K562 (cell line): Measurements from ENCODE around the gene TCF25. TPM values are rescaled to one million over a fixed set of nuclear protein-coding genes. Genes with fewer than 3 reads are reported as not detected.
A peak's percentile ranks its signal among the peaks of the same experiment; 100 is the strongest.

Experiments
- CCNT2 ChIP-seq: IDR thresholded peaks from 2 replicates; pipeline ENCODE4 v1.6.1; 2011; ENCODE audit warnings: borderline replicate concordance, low read depth, mild to moderate bottlenecking, moderate library complexity, mixed read lengths, low read length; ENCODE audit not compliant: insufficient read length; ENCODE audit errors: extremely low read depth
- CHD4 ChIP-seq: fragments of 200-600 bp; sonication (generic); IDR thresholded peaks from 3 replicates; pipeline ENCODE4 v1.6.1; 2012; ENCODE audit warnings: low read depth, mild to moderate bottlenecking, mixed read lengths, low read length, inconsistent platforms; ENCODE audit not compliant: insufficient read depth, insufficient replicate concordance, poor library complexity, severe bottlenecking
- FOXA1 ChIP-seq: fragments of 450-650 bp; IDR thresholded peaks from 2 replicates; pipeline ENCODE4 v1.6.1; 2016; ENCODE audit warnings: mild to moderate bottlenecking, borderline replicate concordance
- FOXJ2 ChIP-seq: fragments of 200-800 bp; sonication (Bioruptor generic); IDR thresholded peaks from 2 replicates; pipeline ENCODE4 v1.6.1; 2016; ENCODE audit warnings: missing genetic modification characterization, missing compliant biosample characterization
- IRF2 ChIP-seq: sonication (generic); formaldehyde crosslinking; IDR thresholded peaks from 2 replicates; pipeline ENCODE4 v1.8.1; 2022; ENCODE audit warnings: mild to moderate bottlenecking, missing genetic modification reagents
- NCOA6 ChIP-seq: fragments of 450-650 bp; IDR thresholded peaks from 2 replicates; pipeline ENCODE4 v1.6.1; 2017; ENCODE audit warnings: mild to moderate bottlenecking
- NRF1 ChIP-seq, 2 experiments: fragments of 450-650 bp; IDR thresholded peaks in 1 of 2; conservative IDR thresholded peaks in 1 of 2; 2 replicates each; pipeline ENCODE4 v1.6.1; 2014; ENCODE audit warnings: mild to moderate bottlenecking in 2 of 2
- PCBP2 ChIP-seq: fragments of 200-400 bp; formaldehyde crosslinking; IDR thresholded peaks from 2 replicates; pipeline ENCODE4 v1.6.1; 2018; ENCODE audit warnings: low read length, low read depth, mild to moderate bottlenecking, moderate library complexity; ENCODE audit not compliant: poor library complexity, severe bottlenecking
- PPARD ChIP-seq: fragments of 250-450 bp; sonication (Bioruptor Pico); IDR thresholded peaks from 2 replicates; pipeline ENCODE4 v1.8.0; 2022; ENCODE audit warnings: inconsistent platforms, mild to moderate bottlenecking, moderate library complexity
- RBFOX2 ChIP-seq: fragments of 200-400 bp; formaldehyde crosslinking; IDR thresholded peaks from 2 replicates; pipeline ENCODE4 v1.6.1; 2017; ENCODE audit warnings: low read depth, mild to moderate bottlenecking, low read length, moderate library complexity
- RNF2 ChIP-seq: sonication (generic); IDR thresholded peaks from 2 replicates; pipeline ENCODE4 v1.6.1; 2016
- RUNX1 ChIP-seq: sonication (generic); IDR thresholded peaks from 2 replicates; pipeline ENCODE4 v1.6.1; 2016; ENCODE audit warnings: antibody characterized with exemption, low read depth
- SMARCE1 ChIP-seq: fragments of 450-650 bp; IDR thresholded peaks from 2 replicates; pipeline ENCODE4 v1.7.1; 2016; ENCODE audit warnings: mild to moderate bottlenecking
- SRSF7 ChIP-seq: fragments of 200-400 bp; formaldehyde crosslinking; optimal IDR thresholded peaks from 2 replicates; pipeline ENCODE3; 2017; ENCODE audit warnings: mild to moderate bottlenecking, low read depth, low read length
- TAF9B ChIP-seq: fragments of 450-650 bp; IDR thresholded peaks from 2 replicates; pipeline ENCODE4 v1.6.1; 2018; ENCODE audit warnings: mild to moderate bottlenecking; ENCODE audit not compliant: partially characterized antibody
- TEAD2 ChIP-seq: fragments of 450-650 bp; IDR thresholded peaks from 2 replicates; pipeline ENCODE4 v1.6.1; 2016; ENCODE audit warnings: missing genetic modification characterization, control low read depth, missing compliant biosample characterization
- TGIF2 ChIP-seq: sonication (generic); formaldehyde crosslinking; IDR thresholded peaks from 2 replicates; pipeline ENCODE4 v1.8.1; 2022; ENCODE audit warnings: mild to moderate bottlenecking, missing genetic modification reagents, moderate library complexity
- YBX1 ChIP-seq: fragments of 450-650 bp; IDR thresholded peaks from 2 replicates; pipeline ENCODE4 v1.7.1; 2016; ENCODE audit warnings: mild to moderate bottlenecking
- ZKSCAN3 ChIP-seq: fragments of 250-450 bp; sonication (Bioruptor Pico); IDR thresholded peaks from 2 replicates; pipeline ENCODE4 v1.4.0; 2020
- ZNF282 ChIP-seq: sonication (generic); formaldehyde crosslinking; IDR thresholded peaks from 2 replicates; pipeline ENCODE4 v1.8.1; 2023; ENCODE audit warnings: missing genetic modification reagents
- ZNF77 ChIP-seq: fragments of 250-450 bp; sonication (Bioruptor Pico); IDR thresholded peaks from 2 replicates; pipeline ENCODE4 v1.5.0; 2020
- ZNF830 ChIP-seq: fragments of 250-450 bp; sonication (Bioruptor Pico); IDR thresholded peaks from 2 replicates; pipeline ENCODE4 v1.5.0; 2021; ENCODE audit warnings: mild to moderate bottlenecking
- polyA plus RNA-seq, 8 experiments: library from polyadenylated mRNA; depleted of rRNA in 4 of 8; stranded (reverse) in 5 of 8; unstranded in 3 of 8; fragments of >200 nt; fragmentation: Nextera tagmentation in 2 of 8; fragmentation: Illumina TruSeq in 1 of 8; extraction: Ambion mirVana in 2 of 8; extraction: Trizol in 1 of 8; gene quantifications; 2 replicates each; pipeline versions ENCODE4 v1.2.1 to v1.2.3, GENCODE V29; 2011 to 2014; ENCODE audit warnings: inconsistent platforms in 1 of 8, missing spikeins in 1 of 8
- total RNA-seq, 7 experiments: library from RNA; depleted of rRNA in 6 of 7; stranded (reverse); fragments of >200 nt in 6 of 7; fragmentation: Illumina TruSeq in 2 of 7; extraction: Trizol in 2 of 7; gene quantifications; 2 replicates each; pipeline versions ENCODE4 v1.2.1 to v1.2.3, GENCODE V29; 2011 to 2021; ENCODE audit warnings: low replicate concordance in 1 of 7
- TF ChIP-seq, protein P1 (sequence below), 2 experiments: fragments of 450-650 bp; IDR thresholded peaks; 2 replicates each; pipeline ENCODE4 v1.6.1; 2016
- TF ChIP-seq, protein P2 (sequence below), 2 experiments: fragments of 450-650 bp; conservative IDR thresholded peaks; 2 replicates each; pipeline ENCODE4 v1.6.1; 2017; ENCODE audit warnings: mild to moderate bottlenecking in 2 of 2, moderate library complexity in 2 of 2
- TF ChIP-seq, protein P3 (sequence below): fragments of 450-650 bp; formaldehyde crosslinking; IDR thresholded peaks from 2 replicates; pipeline ENCODE4 v1.4.0; 2020; ENCODE audit warnings: mild to moderate bottlenecking
- TF ChIP-seq, protein P4 (sequence below): sonication (generic); formaldehyde crosslinking; IDR thresholded peaks from 2 replicates; pipeline ENCODE4 v1.8.0; 2022; ENCODE audit warnings: mild to moderate bottlenecking, missing genetic modification reagents

The TCF25 gene
- total and polyA plus RNA-seq, 9 of the 15 experiments (the other 6 are each of a cell fraction or from before 2014, with no cell fraction given) = 9.0 to 154 (median 83.8) TPM

DNA sequence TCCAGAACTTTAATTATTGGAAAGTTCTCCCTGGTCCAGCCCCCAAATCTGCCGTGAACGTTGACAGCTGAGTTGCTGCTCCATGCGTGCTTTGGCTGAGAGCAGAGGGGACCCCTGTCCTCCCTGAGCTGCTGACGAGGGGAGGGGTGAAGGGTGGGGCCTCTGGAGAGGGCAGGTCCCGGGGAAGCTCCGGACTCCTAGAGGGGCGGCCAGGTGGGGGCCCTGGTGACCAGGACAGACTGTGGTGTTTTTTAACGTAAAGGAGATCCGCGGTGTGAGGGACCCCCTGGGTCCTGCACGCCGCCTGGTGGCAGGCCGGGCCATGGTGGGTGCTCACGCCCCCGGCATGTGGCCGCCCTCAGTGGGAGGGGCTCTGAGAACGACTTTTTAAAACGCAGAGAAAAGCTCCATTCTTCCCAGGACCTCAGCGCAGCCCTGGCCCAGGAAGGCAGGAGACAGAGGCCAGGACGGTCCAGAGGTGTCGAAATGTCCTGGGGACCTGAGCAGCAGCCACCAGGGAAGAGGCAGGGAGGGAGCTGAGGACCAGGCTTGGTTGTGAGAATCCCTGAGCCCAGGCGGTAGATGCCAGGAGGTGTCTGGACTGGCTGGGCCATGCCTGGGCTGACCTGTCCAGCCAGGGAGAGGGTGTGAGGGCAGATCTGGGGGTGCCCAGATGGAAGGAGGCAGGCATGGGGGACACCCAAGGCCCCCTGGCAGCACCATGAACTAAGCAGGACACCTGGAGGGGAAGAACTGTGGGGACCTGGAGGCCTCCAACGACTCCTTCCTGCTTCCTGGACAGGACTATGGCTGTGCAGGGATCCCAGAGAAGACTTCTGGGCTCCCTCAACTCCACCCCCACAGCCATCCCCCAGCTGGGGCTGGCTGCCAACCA lies 45.3 kb downstream of the TCF25 start, which contains the start of gene MC1R (continued):
- TF ChIP-seq SMARCE1 = no peak
- no peak for TF ChIP-seq RUNX1
- no peak for TF ChIP-seq NCOA6
- TF ChIP-seq, protein P1, sequence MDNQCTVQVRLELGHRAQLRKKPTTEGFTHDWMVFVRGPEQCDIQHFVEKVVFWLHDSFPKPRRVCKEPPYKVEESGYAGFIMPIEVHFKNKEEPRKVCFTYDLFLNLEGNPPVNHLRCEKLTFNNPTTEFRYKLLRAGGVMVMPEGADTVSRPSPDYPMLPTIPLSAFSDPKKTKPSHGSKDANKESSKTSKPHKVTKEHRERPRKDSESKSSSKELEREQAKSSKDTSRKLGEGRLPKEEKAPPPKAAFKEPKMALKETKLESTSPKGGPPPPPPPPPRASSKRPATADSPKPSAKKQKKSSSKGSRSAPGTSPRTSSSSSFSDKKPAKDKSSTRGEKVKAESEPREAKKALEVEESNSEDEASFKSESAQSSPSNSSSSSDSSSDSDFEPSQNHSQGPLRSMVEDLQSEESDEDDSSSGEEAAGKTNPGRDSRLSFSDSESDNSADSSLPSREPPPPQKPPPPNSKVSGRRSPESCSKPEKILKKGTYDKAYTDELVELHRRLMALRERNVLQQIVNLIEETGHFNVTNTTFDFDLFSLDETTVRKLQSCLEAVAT (IDR thresholded peaks at IDR 0.05) = no peak
- TF ChIP-seq FOXJ2 (tag) = no peak
- TF ChIP-seq IRF2 = no peak
- no peak for TF ChIP-seq ZKSCAN3 (CRISPR knock-in tag)
- TF ChIP-seq ZNF282 (CRISPR knock-in tag) = no peak
- TF ChIP-seq SRSF7 = no peak
- no peak for TF ChIP-seq YBX1
- no peak for TF ChIP-seq CHD4
- TF ChIP-seq PPARD (CRISPR knock-in tag) = no peak
- TF ChIP-seq ZNF830 (CRISPR knock-in tag) = no peak
- TF ChIP-seq, protein P2, sequence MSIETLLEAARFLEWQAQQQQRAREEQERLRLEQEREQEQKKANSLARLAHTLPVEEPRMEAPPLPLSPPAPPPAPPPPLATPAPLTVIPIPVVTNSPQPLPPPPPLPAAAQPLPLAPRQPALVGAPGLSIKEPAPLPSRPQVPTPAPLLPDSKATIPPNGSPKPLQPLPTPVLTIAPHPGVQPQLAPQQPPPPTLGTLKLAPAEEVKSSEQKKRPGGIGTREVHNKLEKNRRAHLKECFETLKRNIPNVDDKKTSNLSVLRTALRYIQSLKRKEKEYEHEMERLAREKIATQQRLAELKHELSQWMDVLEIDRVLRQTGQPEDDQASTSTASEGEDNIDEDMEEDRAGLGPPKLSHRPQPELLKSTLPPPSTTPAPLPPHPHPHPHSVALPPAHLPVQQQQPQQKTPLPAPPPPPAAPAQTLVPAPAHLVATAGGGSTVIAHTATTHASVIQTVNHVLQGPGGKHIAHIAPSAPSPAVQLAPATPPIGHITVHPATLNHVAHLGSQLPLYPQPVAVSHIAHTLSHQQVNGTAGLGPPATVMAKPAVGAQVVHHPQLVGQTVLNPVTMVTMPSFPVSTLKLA (conservative IDR thresholded peaks at IDR 0.05) = peak; percentile 52 to 71
- TF ChIP-seq ZNF77 = no peak
- TF ChIP-seq, protein P3, sequence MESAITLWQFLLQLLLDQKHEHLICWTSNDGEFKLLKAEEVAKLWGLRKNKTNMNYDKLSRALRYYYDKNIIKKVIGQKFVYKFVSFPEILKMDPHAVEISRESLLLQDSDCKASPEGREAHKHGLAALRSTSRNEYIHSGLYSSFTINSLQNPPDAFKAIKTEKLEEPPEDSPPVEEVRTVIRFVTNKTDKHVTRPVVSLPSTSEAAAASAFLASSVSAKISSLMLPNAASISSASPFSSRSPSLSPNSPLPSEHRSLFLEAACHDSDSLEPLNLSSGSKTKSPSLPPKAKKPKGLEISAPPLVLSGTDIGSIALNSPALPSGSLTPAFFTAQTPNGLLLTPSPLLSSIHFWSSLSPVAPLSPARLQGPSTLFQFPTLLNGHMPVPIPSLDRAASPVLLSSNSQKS (CRISPR knock-in tag) = no peak
- no peak for TF ChIP-seq PCBP2
- TF ChIP-seq, protein P4, sequence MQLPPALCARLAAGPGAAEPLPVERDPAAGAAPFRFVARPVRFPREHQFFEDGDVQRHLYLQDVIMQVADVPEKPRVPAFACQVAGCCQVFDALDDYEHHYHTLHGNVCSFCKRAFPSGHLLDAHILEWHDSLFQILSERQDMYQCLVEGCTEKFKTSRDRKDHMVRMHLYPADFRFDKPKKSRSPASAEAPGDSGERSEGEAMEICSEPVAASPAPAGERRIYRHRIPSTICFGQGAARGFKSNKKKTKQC = no peak
- TF ChIP-seq RNF2 = no peak
- TF ChIP-seq TEAD2 = no peak
- no peak for TF ChIP-seq NRF1 (conservative IDR thresholded peaks at IDR 0.05 in 1 of 2, IDR thresholded peaks at IDR 0.05 in 1 of 2)
- TF ChIP-seq FOXA1 = no peak
- peak; percentile 30 for TF ChIP-seq CCNT2
- TF ChIP-seq TAF9B = no peak
- TF ChIP-seq TGIF2 (CRISPR knock-in tag) = no peak
- TF ChIP-seq RBFOX2 = peak; percentile 60
